Stimulated activated naive CD8-positive, alpha-beta T cell treated with anti-CD3 and anti-CD28 coated beads, Interleukin-15, Interleukin-2, amounts not matched to agents 100 ng/mL and 50 ng/mL, for 24 hours (primary cell): ENCODE measurements around the gene VWCE.

ENCODE experiments used
- H3K27ac Mint-ChIP-seq: one replicate; pipeline ENCODE4 v1.8.0; 2021; ENCODE audit warnings: mild to moderate bottlenecking, mixed read lengths
- H3K27me3 Mint-ChIP-seq: one replicate; pipeline ENCODE4 v1.8.0; 2021; ENCODE audit warnings: mixed read lengths
- H3K36me3 Mint-ChIP-seq: one replicate; pipeline ENCODE4 v1.8.0; 2021; ENCODE audit warnings: low read depth, mixed read lengths
- H3K4me1 Mint-ChIP-seq: one replicate; pipeline ENCODE4 v1.8.0; 2021; ENCODE audit warnings: low read depth, mixed read lengths
- H3K4me3 Mint-ChIP-seq: one replicate; pipeline ENCODE4 v1.8.0; 2021; ENCODE audit warnings: mild to moderate bottlenecking, mixed read lengths
- H3K9me3 Mint-ChIP-seq: one replicate; pipeline ENCODE4 v1.8.0; 2021; ENCODE audit warnings: mixed read lengths

VWCE gene

DNA sequence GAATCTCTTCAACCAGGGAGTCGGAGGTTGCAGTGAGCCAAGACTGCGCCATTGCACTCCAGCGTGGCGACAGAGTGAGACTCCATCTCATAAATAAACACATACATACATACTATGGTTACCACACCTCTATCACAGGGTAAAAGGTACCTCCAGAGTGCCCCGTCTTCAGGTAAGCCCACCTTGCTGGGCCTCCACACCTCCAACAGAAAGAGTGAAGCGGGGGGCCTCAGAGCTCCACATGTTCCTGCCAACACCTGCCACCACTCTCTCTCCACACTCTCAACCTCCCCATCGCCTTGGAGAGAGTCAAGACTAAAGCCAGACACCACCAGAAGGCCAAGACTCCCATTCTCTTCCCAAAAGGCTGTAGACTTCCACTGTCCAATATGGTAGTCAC, 10.3 kb upstream of the VWCE start:
- Mint-ChIP-seq H3K27me3 (no peaks in the 10 kb centered on the region), H3K4me3 (no peak overlapping the region), H3K4me1 (peaks cover 5% of the 10 kb centered on the region), H3K36me3 (peaks cover 50% of the 10 kb centered on the region), H3K27ac (no peak overlapping the region), H3K9me3 (no peaks in the 10 kb centered on the region)

DNA sequence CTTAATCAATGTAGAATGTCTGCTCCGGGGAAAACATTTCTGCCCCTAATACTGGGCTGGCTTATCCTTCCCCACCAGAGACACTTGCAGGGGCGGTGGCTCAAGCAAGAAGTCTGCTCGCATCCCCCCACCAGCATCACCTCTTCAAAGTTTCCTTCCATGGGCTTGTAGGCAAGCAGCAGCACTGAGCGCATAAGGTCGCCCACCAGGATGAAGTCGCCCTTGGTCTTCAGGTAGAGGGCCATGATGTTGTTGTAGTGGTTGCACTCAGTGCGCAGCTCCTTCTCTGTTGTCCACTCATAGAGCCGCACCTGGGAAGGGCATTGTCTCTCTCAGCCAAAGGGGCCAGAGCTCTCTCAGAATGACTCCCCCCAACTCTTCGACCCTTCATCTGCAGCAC, 8.6 kb upstream of the VWCE start:
- H3K27me3 Mint-ChIP-seq = no peaks in the 10 kb centered on the region
- no peak overlapping the region for H3K4me3 Mint-ChIP-seq
- H3K27ac Mint-ChIP-seq = no peak overlapping the region
- H3K4me1 Mint-ChIP-seq = peaks cover 8% of the 10 kb centered on the region
- H3K9me3 Mint-ChIP-seq = no peaks in the 10 kb centered on the region
- peaks cover 58% of the 10 kb centered on the region for H3K36me3 Mint-ChIP-seq

GRCh38 chr11:61302550-61302949, 7.4 kb upstream of the VWCE start:
- Mint-ChIP-seq H3K27me3 (no peaks in the 10 kb centered on the region), H3K36me3 (peaks cover 68% of the 10 kb centered on the region), H3K4me1 (peaks cover 20% of the 10 kb centered on the region), H3K9me3 (no peaks in the 10 kb centered on the region), H3K27ac (no peak overlapping the region), H3K4me3 (no peak overlapping the region)

- no peak overlapping the region for H3K4me3 Mint-ChIP-seq
- peaks cover 69% of the 10 kb centered on the region for H3K36me3 Mint-ChIP-seq
- H3K9me3 Mint-ChIP-seq = no peaks in the 10 kb centered on the region
- no peaks in the 10 kb centered on the region for H3K27me3 Mint-ChIP-seq
- peaks cover 35% of the 10 kb centered on the region for H3K4me1 Mint-ChIP-seq
- peak overlapping the region; percentile 22 for H3K27ac Mint-ChIP-seq
Observed at GRCh38 chr11:61298663-61299244, 3.6 kb upstream of the VWCE start.

- Mint-ChIP-seq H3K4me3 (peak overlapping the region; percentile 3), H3K9me3 (no peaks in the 10 kb centered on the region), H3K4me1 (peaks cover 41% of the 10 kb centered on the region), H3K27me3 (no peaks in the 10 kb centered on the region), H3K27ac (peak overlapping the region; percentile 36), H3K36me3 (peaks cover 59% of the 10 kb centered on the region)
Observed at GRCh38 chr11:61297746-61298145, 2.6 kb upstream of the VWCE start.

DNA sequence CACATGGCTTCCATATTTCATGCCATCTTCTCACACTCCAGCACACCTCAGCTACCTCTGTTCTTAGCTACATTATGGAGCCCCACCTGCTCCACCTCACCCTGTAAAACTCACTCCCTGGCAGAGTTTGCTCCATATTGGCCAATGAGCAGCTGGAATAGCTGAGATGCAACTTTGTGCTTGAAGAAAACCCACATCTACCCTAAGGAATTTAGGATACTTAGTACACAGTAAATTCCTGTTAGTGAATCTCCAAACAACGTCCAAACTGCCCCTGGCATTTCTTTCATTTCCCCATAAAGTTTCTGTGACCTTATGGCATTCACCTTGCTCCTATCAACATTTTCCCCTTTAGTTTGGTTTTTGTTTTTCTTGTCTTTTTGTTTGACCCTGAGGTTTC, 2.2 kb upstream of the VWCE start:
- no peaks in the 10 kb centered on the region for H3K9me3 Mint-ChIP-seq
- peak overlapping the region; percentile 36 for H3K27ac Mint-ChIP-seq
- peak overlapping the region; percentile 3 for H3K4me3 Mint-ChIP-seq
- H3K27me3 Mint-ChIP-seq = peaks cover 3% of the 10 kb centered on the region
- peaks cover 45% of the 10 kb centered on the region for H3K4me1 Mint-ChIP-seq
- peaks cover 59% of the 10 kb centered on the region for H3K36me3 Mint-ChIP-seq

- peaks cover 45% of the 10 kb centered on the region for H3K36me3 Mint-ChIP-seq
- H3K27me3 Mint-ChIP-seq = peaks cover 6% of the 10 kb centered on the region
- peak overlapping the region; percentile 76 for H3K27ac Mint-ChIP-seq
- H3K4me3 Mint-ChIP-seq = peak overlapping the region; percentile 89
- peaks cover 46% of the 10 kb centered on the region for H3K4me1 Mint-ChIP-seq
- H3K9me3 Mint-ChIP-seq = no peaks in the 10 kb centered on the region
Observed at GRCh38 chr11:61295596-61295926, 445 bp upstream of the VWCE start.

- Mint-ChIP-seq H3K4me1 (peaks cover 41% of the 10 kb centered on the region), H3K36me3 (peaks cover 41% of the 10 kb centered on the region), H3K4me3 (peak overlapping the region; percentile 89), H3K9me3 (no peaks in the 10 kb centered on the region), H3K27ac (peak overlapping the region; percentile 89), H3K27me3 (peaks cover 6% of the 10 kb centered on the region)
Observed at GRCh38 chr11:61293867-61294716, 1.0 kb downstream of the VWCE start.

- Mint-ChIP-seq H3K27ac (peak overlapping the region; percentile 75), H3K4me3 (peak overlapping the region; percentile 57), H3K9me3 (no peaks in the 10 kb centered on the region), H3K36me3 (peaks cover 29% of the 10 kb centered on the region), H3K27me3 (peaks cover 6% of the 10 kb centered on the region), H3K4me1 (peaks cover 24% of the 10 kb centered on the region)
Observed at GRCh38 chr11:61292356-61292755, 2.8 kb downstream of the VWCE start.

DNA sequence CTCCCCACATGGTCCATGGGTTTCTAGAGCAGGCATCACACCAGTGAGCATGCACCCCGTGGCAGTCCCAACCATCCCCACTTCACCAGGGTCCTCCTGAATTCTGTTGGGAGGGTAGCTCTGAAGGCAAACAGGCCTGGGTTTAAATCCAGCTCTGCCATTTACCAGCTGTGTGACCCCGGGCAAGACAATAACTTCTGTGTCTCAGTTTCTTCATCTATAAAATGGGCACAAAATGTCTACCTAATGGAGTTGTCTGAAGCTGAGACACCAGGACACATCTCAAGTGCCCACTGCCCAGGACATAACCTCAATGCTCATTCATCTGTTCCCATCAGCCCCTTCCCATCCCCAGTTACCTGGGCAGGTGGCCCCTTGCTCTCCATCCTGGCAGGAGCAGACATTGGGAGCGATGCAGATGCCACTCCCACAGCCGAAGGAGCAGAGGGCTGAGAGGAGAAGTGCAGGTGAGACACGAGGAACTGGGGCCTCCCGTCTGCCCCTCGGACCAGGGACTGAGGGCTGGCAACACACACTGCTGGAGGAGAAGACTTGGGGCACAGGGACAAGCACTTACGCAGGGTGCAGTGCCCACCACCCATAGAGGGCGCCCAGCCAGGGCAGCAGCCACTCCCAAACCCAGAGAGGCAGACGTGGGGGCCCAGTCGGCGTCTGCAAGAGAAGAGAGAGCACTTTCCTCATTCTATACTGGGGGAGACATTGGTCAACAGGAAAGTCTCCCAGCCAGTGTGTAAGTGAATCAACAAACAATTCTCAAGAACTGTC, 4.0 kb downstream of the VWCE start:
- no peaks in the 10 kb centered on the region for H3K9me3 Mint-ChIP-seq
- no peak overlapping the region for H3K4me3 Mint-ChIP-seq
- H3K27me3 Mint-ChIP-seq = peaks cover 6% of the 10 kb centered on the region
- peaks cover 18% of the 10 kb centered on the region for H3K4me1 Mint-ChIP-seq
- no peak overlapping the region for H3K27ac Mint-ChIP-seq
- H3K36me3 Mint-ChIP-seq = peaks cover 24% of the 10 kb centered on the region

DNA sequence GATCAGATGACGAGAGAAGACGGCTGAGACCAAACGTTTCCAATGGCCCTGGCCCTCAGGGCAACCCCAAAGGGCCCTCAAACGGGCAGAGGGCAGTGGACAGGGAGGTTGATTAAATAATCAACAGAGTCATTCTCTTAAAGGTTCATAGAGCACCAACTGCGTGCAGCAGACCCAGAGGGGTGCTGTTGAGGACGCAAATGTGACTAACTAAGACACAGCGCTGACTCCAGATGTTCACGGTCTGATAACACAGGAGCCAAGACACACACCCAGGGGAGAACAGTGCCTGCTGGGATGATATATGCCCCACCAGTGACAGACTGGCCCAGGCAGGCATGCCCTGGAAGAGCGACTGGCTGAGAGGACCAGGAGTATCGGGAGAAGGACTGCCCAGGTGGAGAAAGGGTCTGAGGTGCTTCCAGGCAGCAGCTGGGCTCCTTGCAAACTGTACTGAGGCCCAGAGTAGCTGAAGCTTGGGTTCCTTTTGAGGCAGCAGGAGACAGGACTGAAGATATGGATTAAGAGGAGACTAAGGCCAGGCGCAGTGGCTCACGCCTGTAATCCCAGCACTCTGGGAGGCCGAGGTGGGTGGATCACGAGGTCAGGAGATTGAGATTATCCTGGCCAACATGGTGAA, 7.7 kb downstream of the VWCE start:
- H3K4me1 Mint-ChIP-seq = peaks cover 2% of the 10 kb centered on the region
- no peaks in the 10 kb centered on the region for H3K9me3 Mint-ChIP-seq
- H3K36me3 Mint-ChIP-seq = peaks cover 47% of the 10 kb centered on the region
- no peak overlapping the region for H3K4me3 Mint-ChIP-seq
- H3K27ac Mint-ChIP-seq = no peak overlapping the region
- peaks cover 5% of the 10 kb centered on the region for H3K27me3 Mint-ChIP-seq

- H3K36me3 Mint-ChIP-seq = peaks cover 58% of the 10 kb centered on the region
- no peaks in the 10 kb centered on the region for H3K4me1 Mint-ChIP-seq
- no peaks in the 10 kb centered on the region for H3K27me3 Mint-ChIP-seq
- H3K9me3 Mint-ChIP-seq = no peaks in the 10 kb centered on the region
- no peak overlapping the region for H3K27ac Mint-ChIP-seq
- H3K4me3 Mint-ChIP-seq = no peak overlapping the region
Observed at GRCh38 chr11:61283613-61284012, 11.5 kb downstream of the VWCE start.

DNA sequence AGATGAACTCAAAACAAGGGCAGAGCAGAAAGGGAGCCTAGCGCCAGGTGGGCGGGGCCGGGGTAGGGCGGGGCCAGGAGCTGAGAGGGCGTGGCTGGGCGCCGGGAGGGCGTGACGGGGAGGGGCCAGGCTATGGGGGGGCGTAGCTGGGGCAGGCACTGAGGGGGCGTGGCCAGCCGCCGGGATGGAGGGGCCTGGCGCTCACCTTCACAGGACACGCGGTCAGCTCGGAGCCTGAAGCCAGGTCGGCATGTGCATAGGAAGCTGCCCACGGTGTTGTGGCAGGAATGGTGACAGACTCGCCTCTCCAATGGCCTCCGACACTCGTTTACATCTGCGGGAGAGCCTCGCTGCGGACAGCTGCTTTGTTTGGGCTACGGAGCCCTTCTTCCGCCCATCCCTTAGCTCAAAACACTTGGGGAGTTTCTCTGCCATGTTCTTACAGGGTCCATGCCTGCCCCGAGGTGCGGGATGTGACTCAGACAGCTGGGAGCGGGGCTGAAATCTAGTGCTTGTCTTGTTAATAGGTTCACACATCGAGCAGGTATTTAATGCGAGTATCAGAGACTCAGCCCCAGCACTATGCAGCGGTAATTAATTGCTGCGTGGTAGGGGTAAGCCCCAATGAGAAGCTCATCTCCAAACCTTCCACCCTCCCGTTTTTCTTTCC, 13.4 kb downstream of the VWCE start:
- H3K4me3 Mint-ChIP-seq = no peak overlapping the region
- no peak overlapping the region for H3K27ac Mint-ChIP-seq
- H3K36me3 Mint-ChIP-seq = peaks cover 61% of the 10 kb centered on the region
- H3K4me1 Mint-ChIP-seq = no peaks in the 10 kb centered on the region
- no peaks in the 10 kb centered on the region for H3K9me3 Mint-ChIP-seq
- no peaks in the 10 kb centered on the region for H3K27me3 Mint-ChIP-seq

GRCh38 chr11:61280883-61281580, 14.1 kb downstream of the VWCE start:
- peaks cover 58% of the 10 kb centered on the region for H3K36me3 Mint-ChIP-seq
- H3K9me3 Mint-ChIP-seq = no peaks in the 10 kb centered on the region
- H3K27me3 Mint-ChIP-seq = no peaks in the 10 kb centered on the region
- H3K4me3 Mint-ChIP-seq = no peak overlapping the region
- peak overlapping the region; percentile 80 for H3K27ac Mint-ChIP-seq
- H3K4me1 Mint-ChIP-seq = no peaks in the 10 kb centered on the region
